MM.1S (cell line): ENCODE data around the gene ARSD.

Experiments
- EZH2 ChIP-seq: fragments of 300-600 bp; sonication (generic); optimal IDR thresholded peaks from 2 replicates; pipeline ENCODE3; 2017; ENCODE audit warnings: low read depth, mild to moderate bottlenecking, antibody characterized with exemption, low read length, mixed read lengths
- TF ChIP-seq, protein P1 (sequence below): fragments of 300-600 bp; sonication (generic); IDR thresholded peaks from 2 replicates; pipeline ENCODE4 v1.5.1; 2016; ENCODE audit warnings: antibody characterized with exemption, low read length, mixed read lengths

DNA sequence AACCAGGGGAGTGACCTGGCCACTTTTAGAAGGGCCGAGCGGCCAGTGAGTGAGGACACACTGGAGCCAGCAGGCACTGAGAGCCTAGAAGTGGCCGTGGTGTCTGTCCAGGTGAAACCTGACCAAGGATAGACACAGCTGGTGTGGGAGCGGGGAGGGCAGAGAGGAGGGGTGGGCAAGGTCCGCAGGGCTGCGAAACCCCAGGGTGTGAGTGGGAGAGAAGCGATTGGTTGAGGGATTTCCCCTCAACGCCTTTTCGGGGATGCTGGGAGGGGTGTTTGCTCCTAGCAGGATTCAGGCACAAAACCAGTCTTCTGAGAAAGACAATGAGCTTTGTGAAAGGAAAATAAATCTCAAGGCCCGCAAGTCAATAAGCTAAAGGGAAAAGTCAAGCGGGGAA lies 33.2 kb upstream of the ARSD start:
- TF ChIP-seq, protein P1, sequence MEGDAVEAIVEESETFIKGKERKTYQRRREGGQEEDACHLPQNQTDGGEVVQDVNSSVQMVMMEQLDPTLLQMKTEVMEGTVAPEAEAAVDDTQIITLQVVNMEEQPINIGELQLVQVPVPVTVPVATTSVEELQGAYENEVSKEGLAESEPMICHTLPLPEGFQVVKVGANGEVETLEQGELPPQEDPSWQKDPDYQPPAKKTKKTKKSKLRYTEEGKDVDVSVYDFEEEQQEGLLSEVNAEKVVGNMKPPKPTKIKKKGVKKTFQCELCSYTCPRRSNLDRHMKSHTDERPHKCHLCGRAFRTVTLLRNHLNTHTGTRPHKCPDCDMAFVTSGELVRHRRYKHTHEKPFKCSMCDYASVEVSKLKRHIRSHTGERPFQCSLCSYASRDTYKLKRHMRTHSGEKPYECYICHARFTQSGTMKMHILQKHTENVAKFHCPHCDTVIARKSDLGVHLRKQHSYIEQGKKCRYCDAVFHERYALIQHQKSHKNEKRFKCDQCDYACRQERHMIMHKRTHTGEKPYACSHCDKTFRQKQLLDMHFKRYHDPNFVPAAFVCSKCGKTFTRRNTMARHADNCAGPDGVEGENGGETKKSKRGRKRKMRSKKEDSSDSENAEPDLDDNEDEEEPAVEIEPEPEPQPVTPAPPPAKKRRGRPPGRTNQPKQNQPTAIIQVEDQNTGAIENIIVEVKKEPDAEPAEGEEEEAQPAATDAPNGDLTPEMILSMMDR = no peak
- TF ChIP-seq EZH2 = no peak
